GOT3 (cell line): ENCODE results near the gene SLC7A1.
"Not testable (repeated sequence)": the region's sequence is repeated elsewhere in the genome, so short reads cannot be mapped to it uniquely, and the experiment has no call there.

Experiments used
- DNase-seq: peaks from one replicate; lab custom pipeline; 2025; ENCODE audit warnings: mixed read lengths; lab: John Stamatoyannopoulos, UW

The SLC7A1 gene

GRCh38 chr13:29595380-29596063 is at the start of gene SLC7A1:
Gene SLC7A1, minus strand, starts transcription at chr13:29595688. Its CDS starts 59,500 bp downstream, at chr13:29536188.
- DNase-seq: peak; percentile 40

DNA sequence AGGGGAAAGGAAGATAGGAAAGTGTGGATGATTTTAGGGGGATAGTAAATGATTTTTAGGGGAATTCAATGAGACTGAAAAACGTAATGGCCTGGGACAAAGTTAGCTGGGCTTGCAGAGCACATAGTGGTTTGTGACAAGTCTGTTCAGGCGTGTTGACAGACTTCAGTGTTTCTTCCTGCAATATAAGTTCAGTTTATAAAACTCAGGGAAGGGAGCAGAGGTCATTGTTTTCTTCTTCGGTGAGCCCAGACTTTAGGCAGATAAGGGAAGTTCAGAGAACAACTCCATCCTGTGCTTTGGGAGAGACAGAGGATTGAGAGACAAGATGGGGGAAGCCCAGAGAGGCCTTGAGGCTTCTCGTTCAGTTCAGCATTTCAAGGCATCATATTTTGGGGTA is 45.2 kb upstream of the SLC7A1 start:
- no peak for DNase-seq

GRCh38 chr13:29636831-29637230 is 41.3 kb upstream of the SLC7A1 start:
- not testable (repeated sequence) for DNase-seq

DNA sequence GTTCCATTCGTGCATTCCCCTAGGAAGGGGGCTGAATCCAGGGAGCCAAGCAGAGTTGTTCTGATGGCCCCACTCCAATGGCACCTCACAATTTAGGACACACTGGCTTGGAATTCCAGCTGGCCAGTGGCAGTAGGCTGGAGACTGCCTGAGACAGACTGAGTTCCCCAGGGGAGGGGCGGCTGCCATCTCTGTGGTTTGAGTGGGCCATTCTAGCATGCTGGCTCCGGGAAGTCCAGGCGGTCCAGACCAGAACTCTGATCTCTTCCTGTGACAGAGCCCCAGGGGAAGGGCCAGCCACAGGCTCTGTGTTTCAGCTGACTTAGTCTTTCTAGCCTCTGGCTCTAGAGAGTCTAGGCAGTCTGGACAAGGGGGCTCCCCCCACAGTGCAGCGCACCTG is 29.5 kb upstream of the SLC7A1 start:
- DNase-seq: no peak

GRCh38 chr13:29621841-29622240 is 26.4 kb upstream of the SLC7A1 start:
- no peak for DNase-seq

GRCh38 chr13:29621051-29621800 is 25.7 kb upstream of the SLC7A1 start:
- no peak for DNase-seq

DNA sequence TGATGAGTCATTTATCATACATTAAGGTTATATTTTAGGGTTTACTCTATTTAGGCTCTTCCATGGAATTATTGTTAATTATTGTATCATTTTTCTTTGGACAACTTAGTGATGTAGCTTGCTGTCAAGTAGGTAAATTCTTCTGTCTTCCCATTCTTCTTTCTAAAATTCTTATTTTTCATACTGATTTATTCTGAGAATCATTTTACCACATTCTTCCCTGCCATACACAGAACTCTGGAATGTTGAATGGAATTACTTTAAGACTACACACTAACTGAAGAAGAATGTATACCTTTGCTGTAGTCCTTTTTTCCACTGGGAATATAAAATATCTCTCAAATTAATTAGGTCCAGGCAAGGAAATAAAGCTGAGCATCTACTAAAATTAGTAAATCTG is 24.5 kb upstream of the SLC7A1 start:
- no peak for DNase-seq

GRCh38 chr13:29613101-29613500 is 17.6 kb upstream of the SLC7A1 start:
- no peak for DNase-seq

GRCh38 chr13:29607465-29607864 is 12.0 kb upstream of the SLC7A1 start:
- DNase-seq: no peak

GRCh38 chr13:29605860-29606526 is 10.5 kb upstream of the SLC7A1 start:
- no peak for DNase-seq

DNA sequence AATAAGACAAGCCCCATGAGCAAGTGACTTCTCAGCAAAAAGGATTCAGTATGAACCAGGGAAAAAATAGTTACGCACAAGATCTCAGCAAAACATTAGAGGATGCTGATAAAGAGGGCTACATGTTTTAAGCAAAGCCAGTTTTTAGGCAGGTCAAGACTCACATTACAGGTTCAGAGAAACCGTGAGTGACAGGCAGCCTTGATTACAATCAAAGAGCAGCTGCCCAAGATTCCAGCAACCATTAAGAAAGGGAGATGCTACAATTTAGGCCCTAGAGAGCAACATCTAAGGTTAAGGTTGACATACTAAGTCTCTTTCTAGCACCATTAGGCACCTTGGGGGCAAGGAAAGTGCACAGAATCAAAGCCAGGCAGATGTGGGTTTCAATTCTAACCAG is 2.8 kb upstream of the SLC7A1 start:
- DNase-seq: no peak

DNA sequence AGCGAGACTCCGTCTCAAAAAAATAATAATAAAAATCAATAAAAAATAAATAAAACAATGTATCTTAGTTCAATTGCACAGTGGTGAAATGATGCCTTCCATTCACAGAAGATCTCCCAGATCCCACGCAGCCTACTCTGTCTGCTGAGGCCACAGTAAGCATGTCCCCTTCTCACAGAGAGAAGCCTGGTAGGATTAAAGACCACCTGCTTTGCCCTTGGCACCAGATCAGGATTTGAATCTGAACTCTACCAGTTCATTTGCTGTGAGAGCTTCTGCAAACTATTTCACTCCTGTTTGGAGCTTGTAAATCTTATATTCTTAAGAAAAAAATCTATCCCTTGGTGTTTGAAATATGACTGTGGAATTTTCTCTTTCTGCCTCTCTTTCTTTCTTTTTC is 2.2 kb upstream of the SLC7A1 start:
- DNase-seq: no peak

DNA sequence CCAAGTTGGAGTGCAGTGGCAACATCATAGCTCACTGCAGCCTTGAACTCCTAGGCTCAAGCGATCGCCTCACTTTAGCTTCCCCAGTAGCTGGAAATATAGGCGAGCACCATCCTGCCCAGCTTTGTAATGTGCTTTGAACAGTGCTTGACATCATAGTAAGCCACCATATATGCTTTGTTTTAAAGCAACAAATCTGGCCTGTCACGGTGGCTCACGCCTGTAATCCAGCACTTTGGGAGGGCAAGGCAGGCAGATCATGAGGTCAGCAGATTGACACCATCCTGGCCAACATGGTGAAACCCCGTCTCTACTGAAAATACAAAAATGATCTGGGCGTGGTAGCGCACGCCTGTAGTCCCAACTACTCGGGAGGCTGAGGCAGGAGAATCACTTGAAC is 1.8 kb upstream of the SLC7A1 start:
- DNase-seq: no peak

GRCh38 chr13:29596064-29596418 is 553 bp upstream of the SLC7A1 start:
- no peak for DNase-seq

DNA sequence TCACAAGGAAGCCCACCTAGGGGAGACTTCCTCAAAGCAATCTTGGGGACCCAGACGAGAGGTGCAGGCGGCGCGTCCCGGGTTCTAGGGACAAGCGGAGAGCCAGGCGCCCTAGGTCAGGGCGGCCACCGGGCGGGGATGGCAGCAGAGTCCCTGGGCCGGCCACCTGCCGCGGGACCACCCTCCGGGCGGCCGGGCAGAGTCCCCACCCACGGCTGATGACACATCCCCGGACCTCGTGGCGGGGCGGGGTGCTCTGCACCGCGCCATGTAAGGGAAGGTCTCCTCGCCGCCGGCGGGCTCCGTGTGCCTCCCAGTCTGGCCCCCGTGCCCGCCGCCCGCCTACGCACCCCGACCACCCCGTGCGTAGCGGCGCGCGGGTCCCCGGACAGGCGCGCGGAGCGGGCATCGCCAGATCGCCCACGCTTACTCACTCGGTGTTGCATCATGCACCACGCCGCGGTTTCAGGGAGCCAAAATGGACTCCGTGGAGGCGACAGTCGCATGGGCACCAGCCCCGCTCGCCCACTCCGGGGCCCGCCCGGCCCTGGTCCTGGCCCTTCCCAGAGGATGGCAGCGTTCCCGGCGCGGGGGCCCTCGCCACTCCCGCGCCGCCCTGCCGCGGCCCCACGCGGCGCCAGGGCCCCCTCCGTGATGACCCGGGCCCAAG is 643 bp downstream of the SLC7A1 start:
- DNase-seq: peak; percentile 39

- no peak for DNase-seq
These were observed 1.2 kb downstream of the SLC7A1 start for GRCh38 chr13:29594303-29594709.

DNA sequence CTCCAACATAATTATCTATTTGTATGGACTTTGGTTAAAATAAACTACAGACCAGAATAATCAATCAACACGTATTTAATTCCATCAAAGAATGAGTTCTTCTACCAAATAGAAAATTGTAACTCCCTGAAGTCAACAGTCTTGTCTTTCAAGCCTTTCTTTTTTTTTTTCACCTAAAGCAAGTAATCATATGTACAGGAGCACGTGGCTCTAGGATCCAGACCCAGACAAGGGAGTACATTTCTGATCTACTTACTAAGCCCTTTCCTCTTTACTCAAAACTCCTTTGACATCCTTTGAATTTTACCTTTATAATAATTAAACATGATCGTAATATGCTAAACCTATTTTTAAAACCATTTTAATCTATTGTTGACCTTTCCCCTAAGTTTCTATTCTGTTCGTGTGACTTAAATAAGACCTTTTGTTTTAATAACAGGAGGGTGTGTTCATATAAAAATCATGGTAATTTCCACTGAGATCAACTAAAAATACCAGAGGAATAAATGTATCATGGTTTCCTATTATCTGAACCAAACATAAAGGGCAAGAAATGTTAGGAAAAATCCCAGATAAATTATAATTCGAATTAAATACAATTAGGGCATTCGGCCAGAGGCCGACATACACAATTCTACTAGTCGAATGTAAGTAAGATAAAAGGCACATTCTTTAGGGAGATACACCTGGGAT is 1.7 kb downstream of the SLC7A1 start:
- no peak for DNase-seq

DNA sequence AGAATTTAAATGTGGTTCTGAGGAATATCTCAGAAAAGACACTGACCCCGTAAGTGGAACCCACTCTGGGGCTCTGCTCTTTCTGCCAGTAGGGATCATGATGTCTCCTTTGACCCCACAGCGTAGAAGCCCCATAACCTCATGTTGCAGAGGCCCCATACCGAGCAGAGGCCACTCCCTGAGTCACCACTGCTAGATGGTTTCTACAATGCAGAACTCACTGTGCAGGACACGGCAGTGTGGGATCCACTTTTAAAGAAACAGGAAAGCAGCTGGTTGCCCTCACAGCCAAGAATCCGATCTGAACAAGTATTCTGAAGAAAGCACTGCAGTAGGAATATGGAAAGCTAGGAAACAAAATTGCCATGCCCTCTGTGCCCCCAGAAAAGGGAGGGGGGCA is 4.2 kb downstream of the SLC7A1 start:
- no peak for DNase-seq

- DNase-seq: no peak
These were observed 5.5 kb downstream of the SLC7A1 start for GRCh38 chr13:29589967-29590366.

GRCh38 chr13:29589234-29589633 is 6.3 kb downstream of the SLC7A1 start:
- no peak for DNase-seq

- no peak for DNase-seq
These were observed 7.8 kb downstream of the SLC7A1 start for GRCh38 chr13:29587645-29588044.
